Measurements from ENCODE around the gene PPP1R17.

GRCh38 chr7:31688996-31689395 lies 2.0 kb downstream of the PPP1R17 start:
- no peak for TF ChIP-seq CTCF (IDR thresholded peaks at IDR 0.05)
- TF ChIP-seq ZFX (IDR thresholded peaks at IDR 0.05; ENCODE audit: borderline replicate concordance), result no peak

Measured in 22Rv1 (cell line).